SK-N-SH (cell line): ENCODE measurements around the gene OCEL1. TPM values are rescaled to one million over a fixed set of nuclear protein-coding genes. Genes with fewer than 3 reads are reported as not detected.
A peak's percentile ranks its signal among the peaks of the same experiment; 100 is the strongest.

ENCODE experiments used
- CTCF ChIA-PET: fragments of 300-600, 350-600 bp; formaldehyde crosslinking; extraction: SDS; loops from one replicate; lab custom pipeline; 2021; lab: Yijun Ruan, JAX
- POLR2A ChIA-PET: fragments of 350-600 bp; sonication (Branson Sonifier 250); formaldehyde crosslinking; extraction: SDS; loops from one replicate; lab custom pipeline; 2020; ENCODE audit warnings: antibody characterized with exemption, inconsistent platforms; lab: Yijun Ruan, JAX
- DNase-seq: peaks from one replicate; pipeline ENCODE4 v3.0.0; 2012
- H2AFZ ChIP-seq: fragments of 200-600 bp; sonication (generic); 2 replicates; pipeline ENCODE4 v1.8.1; 2016; ENCODE audit warnings: antibody characterized with exemption, mild to moderate bottlenecking, low read depth
- H3F3A ChIP-seq: fragments of 200-600 bp; sonication (generic); replicated peaks from 2 replicates; pipeline ENCODE3; 2016; ENCODE audit warnings: antibody characterized with exemption, mild to moderate bottlenecking; ENCODE audit not compliant: insufficient read depth
- H3K27ac ChIP-seq, 2 experiments: fragments of 200-500 bp in 1 of 2; fragments of 200-600 bp in 1 of 2; sonication (Bioruptor generic) in 1 of 2; sonication (generic), shearing (Covaris generic) in 1 of 2; 2 replicates each; pipeline versions ENCODE4 v1.5.1 to v1.6.1; 2014 to 2016; ENCODE audit warnings: low read depth in 2 of 2, inconsistent platforms in 1 of 2, low read length in 1 of 2, mild to moderate bottlenecking in 1 of 2, mixed read lengths in 1 of 2
- H3K27me3 ChIP-seq: fragments of 200-600 bp; sonication (generic), shearing (Covaris generic); 2 replicates; pipeline ENCODE4 v1.6.1; 2016; ENCODE audit warnings: mixed run types; ENCODE audit not compliant: insufficient read depth
- H3K36me3 ChIP-seq, 2 experiments: fragments of 200-500 bp in 1 of 2; fragments of 200-600 bp in 1 of 2; sonication (Bioruptor generic) in 1 of 2; sonication (generic) in 1 of 2; replicated peaks in 1 of 2; 2 replicates each; pipeline versions ENCODE3 to v1.5.1; 2014 to 2016; ENCODE audit warnings: low read length in 1 of 2, mild to moderate bottlenecking in 1 of 2; ENCODE audit not compliant: insufficient read depth in 2 of 2, control insufficient read depth in 1 of 2
- H3K4me1 ChIP-seq, 2 experiments: fragments of 200-500 bp in 1 of 2; fragments of 200-600 bp in 1 of 2; sonication (Bioruptor generic) in 1 of 2; sonication (generic), shearing (Covaris generic) in 1 of 2; 2 replicates each; pipeline versions ENCODE4 v1.5.1 to v1.6.1; 2014 to 2016; ENCODE audit warnings: low read depth in 1 of 2, low read length in 1 of 2, mixed run types in 1 of 2; ENCODE audit not compliant: insufficient read depth in 2 of 2, control insufficient read depth in 1 of 2
- H3K4me2 ChIP-seq: fragments of 200-600 bp; sonication (generic), shearing (Covaris generic); 2 replicates; pipeline ENCODE4 v1.6.1; 2017; ENCODE audit warnings: mixed run types
- H3K4me3 ChIP-seq, 2 experiments: fragments of 200-500 bp in 1 of 2; fragments of 200-600 bp in 1 of 2; sonication (Bioruptor generic) in 1 of 2; sonication (generic), shearing (Covaris generic) in 1 of 2; 2 replicates each; pipeline versions ENCODE4 v1.5.1 to v1.8.1; 2014 to 2016; ENCODE audit warnings: low read depth in 2 of 2, inconsistent platforms in 1 of 2, low read length in 1 of 2, mild to moderate bottlenecking in 1 of 2, mixed read lengths in 1 of 2, moderate library complexity in 1 of 2
- H3K79me2 ChIP-seq: fragments of 200-600 bp; sonication (generic); 2 replicates; pipeline ENCODE4 v1.8.1; 2017; ENCODE audit warnings: mild to moderate bottlenecking; ENCODE audit not compliant: insufficient read depth
- H3K9ac ChIP-seq: fragments of 200-600 bp; sonication (generic); 2 replicates; pipeline ENCODE4 v1.6.1; 2017; ENCODE audit warnings: mixed run types
- H3K9me2 ChIP-seq: fragments of 200-600 bp; sonication (generic); 2 replicates; pipeline ENCODE4 v1.6.1; 2017; ENCODE audit warnings: mixed run types
- H3K9me3 ChIP-seq: fragments of 200-600 bp; sonication (generic); 2 replicates; pipeline ENCODE4 v1.6.1; 2017; ENCODE audit warnings: mixed run types, mild to moderate bottlenecking, moderate library complexity
- H4K20me1 ChIP-seq: fragments of 200-600 bp; sonication (generic); 2 replicates; pipeline ENCODE4 v1.6.1; 2017; ENCODE audit warnings: mild to moderate bottlenecking, mixed run types; ENCODE audit not compliant: insufficient read depth
- CTCF ChIP-seq: fragments of 200-600 bp; sonication (generic); IDR thresholded peaks from 2 replicates; pipeline ENCODE4 v1.6.1; 2017; ENCODE audit warnings: antibody characterized with exemption, mild to moderate bottlenecking, moderate library complexity
- FOSL2 ChIP-seq: IDR thresholded peaks from 2 replicates; pipeline ENCODE4 v1.4.0; 2012; ENCODE audit warnings: low read depth, mild to moderate bottlenecking, moderate library complexity, borderline replicate concordance
- GABPA ChIP-seq: IDR thresholded peaks from 2 replicates; pipeline ENCODE4 v1.4.0; 2012; ENCODE audit warnings: low read depth, mild to moderate bottlenecking
- GATA2 ChIP-seq: sonication (generic); formaldehyde crosslinking; IDR thresholded peaks from 2 replicates; pipeline ENCODE4 v1.5.0; 2020; ENCODE audit warnings: mild to moderate bottlenecking, missing genetic modification reagents
- JUND ChIP-seq: IDR thresholded peaks from 2 replicates; pipeline ENCODE4 v1.4.0; 2012
- MAX ChIP-seq: IDR thresholded peaks from 2 replicates; pipeline ENCODE4 v1.4.0; 2012; ENCODE audit warnings: low read depth
- MXI1 ChIP-seq: IDR thresholded peaks from 2 replicates; pipeline ENCODE4 v1.6.1; 2012; ENCODE audit warnings: mild to moderate bottlenecking, low read depth, low read length, improper control_type of control experiment
- NFIC ChIP-seq: IDR thresholded peaks from 2 replicates; pipeline ENCODE4 v1.4.0; 2012; ENCODE audit warnings: borderline replicate concordance
- PBX3 ChIP-seq: IDR thresholded peaks from 2 replicates; pipeline ENCODE4; 2012
- POLR2AphosphoS5 ChIP-seq: IDR thresholded peaks from 2 replicates; pipeline ENCODE4 v1.6.1; 2012; ENCODE audit warnings: low read depth, low read length
- RCOR1 ChIP-seq: fragments of 150-350 bp; IDR thresholded peaks from 2 replicates; pipeline ENCODE4 v1.6.1; 2017; ENCODE audit warnings: antibody characterized with exemption, low read length
- RXRA ChIP-seq: IDR thresholded peaks from 2 replicates; pipeline ENCODE4 v1.4.0; 2012; ENCODE audit warnings: low read depth, mild to moderate bottlenecking, borderline replicate concordance
- SIN3A ChIP-seq: IDR thresholded peaks from 2 replicates; pipeline ENCODE4 v1.6.1; 2012; ENCODE audit warnings: low read depth, mild to moderate bottlenecking, low read length, moderate library complexity, borderline replicate concordance
- TAF1 ChIP-seq: IDR thresholded peaks from 2 replicates; pipeline ENCODE4 v1.6.1; 2012; ENCODE audit warnings: low read depth, mild to moderate bottlenecking, low read length, moderate library complexity, borderline replicate concordance
- TEAD4 ChIP-seq: IDR thresholded peaks from 2 replicates; pipeline ENCODE4 v1.4.0; 2012; ENCODE audit warnings: mild to moderate bottlenecking, borderline replicate concordance; ENCODE audit not compliant: insufficient read depth
- USF1 ChIP-seq: IDR thresholded peaks from 2 replicates; pipeline ENCODE4 v1.4.0; 2012; ENCODE audit warnings: low read depth, borderline replicate concordance
- USF2 ChIP-seq: fragments of 150-350 bp; IDR thresholded peaks from 2 replicates; pipeline ENCODE4 v1.6.1; 2017; ENCODE audit warnings: antibody characterized with exemption, low read length, low read depth, borderline replicate concordance
- ZBTB33 ChIP-seq: IDR thresholded peaks from 2 replicates; pipeline ENCODE4 v1.4.0; 2012; ENCODE audit warnings: low read depth, borderline replicate concordance
- WGBS: methylation state at CpG from one replicate; pipeline ENCODE4 v1.1.6; 2017; ENCODE audit warnings: low lambda C conversion rate; 5-methylcytosine and 5-hydroxymethylcytosine counted together
- polyA plus RNA-seq, 3 experiments: library from polyadenylated mRNA; depleted of rRNA; stranded (reverse); fragments of >200 nt; gene quantifications; 2 replicates each; pipeline ENCODE4 v1.2.3, GENCODE V29; 2012

The OCEL1 gene
- polyA plus RNA-seq, 1 of the 3 experiments (the other 2 are of a cell fraction), result 9.8 TPM

GRCh38 chr19:17214508-17215126 lies 11.4 kb upstream of the OCEL1 start (continued):
- TF ChIP-seq MAX, result no peak
- no peak for TF ChIP-seq FOSL2

- ChIA-PET POLR2A (interaction anchor here (0.6 to 2.9 kb wide), 20 partner anchors 8 to 170 kb away, joined by 3 to 33 read pairs (median 4); partner anchors contain the start of genes ANKLE1, BABAM1 and OCEL1), CTCF (interaction anchor here (1.3 to 2.6 kb wide), 6 partner anchors 10 to 67 kb away, joined by 4 to 21 read pairs (median 7); partner anchors contain the start of genes ANKLE1 and OCEL1)
- peak; percentile 41 for TF ChIP-seq USF1
- no peak for TF ChIP-seq CTCF
- peak; percentile 44; the same call in 1 of the 2 replicates for TF ChIP-seq NFIC
- peak; percentile 93 for TF ChIP-seq MAX
- TF ChIP-seq FOSL2, result no peak
- TF ChIP-seq RXRA, result no peak
- TF ChIP-seq ZBTB33, result peak; percentile 77
- peak; percentile 97 for TF ChIP-seq GABPA
- TF ChIP-seq GATA2, result no peak
- peak; percentile 21; the same call in 1 of the 2 replicates for TF ChIP-seq JUND
- peak; percentile 93 for TF ChIP-seq POLR2AphosphoS5
- TF ChIP-seq PBX3, result peak; percentile 41; the same call in 1 of the 2 replicates
- no peak for TF ChIP-seq TEAD4
- no peak for TF ChIP-seq RCOR1
- TF ChIP-seq TAF1, result peak; percentile 97
- TF ChIP-seq USF2, result no peak
- TF ChIP-seq MXI1, result peak; percentile 89
- peak; percentile 85; the same call in 1 of the 2 replicates for TF ChIP-seq SIN3A
Measured at GRCh38 chr19:17215127-17215971, 10.7 kb upstream of the OCEL1 start, which contains the start of gene USE1. USE1 (plus strand) TSS chr19:17215357; CDS start chr19:17215406, 49 bp downstream.

More at GRCh38 chr19:17215127-17215971, 10.7 kb upstream of the OCEL1 start, which contains the start of gene USE1:
- Histone ChIP-seq H3K9me2 (no peaks in the 10 kb centered on the region), H4K20me1 (no peaks in the 10 kb centered on the region), H3K79me2 (peaks cover 10% of the 10 kb centered on the region; the same call in 1 of the 2 replicates), H3K9ac (peak within 1 kb of the TSS; percentile 79), H3K4me1 (peaks cover 5 to 14% of the 10 kb centered on the region in 2 experiments), H3K36me3 (peaks cover 19 to 22% of the 10 kb centered on the region in 2 experiments), H3K4me3 (peak within 1 kb of the TSS; percentile 71 to 73), H3K9me3 (no peaks in the 10 kb centered on the region), H3K4me2 (peak within 1 kb of the TSS; percentile 84), H3K27me3 (no peaks in the 10 kb centered on the region), H3K27ac (peak within 1 kb of the TSS; percentile 89 to 96), H2AFZ (peak within 1 kb of the TSS; percentile 88), H3F3A (peaks cover 17% of the 10 kb centered on the region)
- DNase-seq, result peak; percentile 97
- WGBS, result 2% methylated on average over 39 of the region's 56 CpGs
